ENCODE data around the gene BLOC1S1. TPM values are rescaled to one million over a fixed set of nuclear protein-coding genes. Genes with fewer than 3 reads are reported as not detected.

Gene BLOC1S1
- polyA plus RNA-seq, 4 donors, result 103 to 140 (median 113) TPM

Other genes starting within 250 kb of the BLOC1S1 start
- not detected for gene OR6C70, start 245.9 kb upstream of the BLOC1S1 start, polyA plus RNA-seq (ENCODE audit: insufficient read length in 4 of 4)
- not detected for gene OR6C68, start 223.7 kb upstream of the BLOC1S1 start, polyA plus RNA-seq (ENCODE audit: insufficient read length in 4 of 4)
- gene OR6C4, start 166.4 kb upstream of the BLOC1S1 start, polyA plus RNA-seq (ENCODE audit: insufficient read length in 4 of 4), result under 1 TPM in 1 of 4 donors, not detected in 3; 0.01 TPM
- gene OR2AP1, start 143.6 kb upstream of the BLOC1S1 start, polyA plus RNA-seq (ENCODE audit: insufficient read length in 4 of 4), result under 1 TPM in 1 of 4 donors, not detected in 3; 0.04 TPM
- not detected for gene OR10P1, start 79.2 kb upstream of the BLOC1S1 start, polyA plus RNA-seq (ENCODE audit: insufficient read length in 4 of 4)
- gene ITGA7, start 8.1 kb upstream of the BLOC1S1 start, polyA plus RNA-seq (ENCODE audit: insufficient read length in 4 of 4), result 10 to 100 TPM; 24.3 to 41.0 (median 29.2) TPM
- 10 to 100 TPM; 21.5 to 29.6 (median 24.7) TPM for gene RDH5, start 4.3 kb downstream of the BLOC1S1 start, polyA plus RNA-seq (ENCODE audit: insufficient read length in 4 of 4)
- 100 to 1,000 TPM; 674 to 736 (median 700) TPM for gene CD63, start 13.0 kb downstream of the BLOC1S1 start, polyA plus RNA-seq (ENCODE audit: insufficient read length in 4 of 4)
- 10 to 100 TPM; 22.3 to 25.2 (median 24.5) TPM for gene GDF11, start 27.1 kb downstream of the BLOC1S1 start, polyA plus RNA-seq (ENCODE audit: insufficient read length in 4 of 4)
- gene SARNP, start 101.7 kb downstream of the BLOC1S1 start, polyA plus RNA-seq (ENCODE audit: insufficient read length in 4 of 4), result 100 to 1,000 TPM; 115 to 128 (median 124) TPM
- 10 to 100 TPM; 30.4 to 35.2 (median 32.6) TPM for gene ORMDL2, start 102.0 kb downstream of the BLOC1S1 start, polyA plus RNA-seq (ENCODE audit: insufficient read length in 4 of 4)
- gene DNAJC14, start 113.5 kb downstream of the BLOC1S1 start, polyA plus RNA-seq (ENCODE audit: insufficient read length in 4 of 4), result 10 to 100 TPM; 43.8 to 48.3 (median 45.3) TPM
- 1 to 10 TPM in 2 of 4 donors, under 1 TPM in 2; 0.55 to 1.2 (median 0.98) TPM for gene MMP19, start 126.9 kb downstream of the BLOC1S1 start, polyA plus RNA-seq (ENCODE audit: insufficient read length in 4 of 4)
- gene PYM1, start 211.8 kb downstream of the BLOC1S1 start, polyA plus RNA-seq (ENCODE audit: insufficient read length in 4 of 4), result 10 to 100 TPM; 33.6 to 41.2 (median 39.1) TPM
- 10 to 100 TPM; 13.9 to 23.4 (median 20.0) TPM for gene DGKA, start 215.1 kb downstream of the BLOC1S1 start, polyA plus RNA-seq (ENCODE audit: insufficient read length in 4 of 4)
- 1 to 10 TPM; 2.1 to 3.5 (median 3.1) TPM for gene PMEL, start 250.0 kb downstream of the BLOC1S1 start, polyA plus RNA-seq (ENCODE audit: insufficient read length in 4 of 4)